Measurements from ENCODE around the gene CASS4.
"Not testable (repeated sequence)": the region's sequence is repeated elsewhere in the genome, so short reads cannot be mapped to it uniquely, and the experiment has no call there.

CASS4 gene

DNA sequence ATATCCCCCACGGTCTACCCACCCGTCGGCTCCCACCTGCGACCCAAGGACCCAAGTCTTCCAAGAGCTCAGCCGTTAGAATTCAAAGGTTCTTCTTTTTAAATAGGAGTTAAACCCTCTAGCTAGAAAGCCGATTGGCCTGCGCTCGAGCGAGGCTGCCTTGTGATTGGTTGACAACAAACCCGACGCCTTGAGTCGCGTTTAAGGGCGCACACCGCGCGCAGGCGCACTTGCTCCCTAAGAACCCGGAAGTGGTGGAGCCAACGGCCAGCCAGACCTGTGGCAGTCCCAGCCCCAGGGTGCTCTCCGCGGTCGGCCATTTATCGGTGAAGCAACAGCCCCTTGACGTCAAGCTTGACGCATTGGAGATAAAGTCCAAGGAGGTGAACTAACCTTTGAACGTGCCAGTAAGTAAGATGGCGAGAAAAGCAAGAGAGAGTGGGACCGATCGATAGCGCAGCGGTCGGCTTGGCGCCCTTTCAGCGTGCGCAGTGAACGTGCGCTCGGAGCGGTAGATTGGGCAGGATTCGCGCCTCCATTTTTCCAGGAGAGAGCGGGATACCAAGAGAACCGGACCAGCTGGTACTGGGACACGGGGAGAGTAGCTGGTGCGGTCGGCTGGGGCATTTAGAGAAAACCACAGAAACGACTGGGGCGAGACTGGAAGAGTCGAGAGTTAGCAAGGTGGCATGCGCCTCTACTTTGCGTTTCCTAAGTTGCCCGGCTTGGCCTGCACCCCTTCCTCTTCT is 19.8 kb upstream of the CASS4 start, which contains the start of the genes AURKA and CSTF1:
TSS of gene AURKA (minus strand) at position 84 of the 749 bp plus-strand sequence. CDS start 4,018 bp downstream, outside the sequence.
TSS of gene CSTF1 (plus strand) at position 514 of the 749 bp plus-strand sequence. CDS start 2,908 bp downstream, outside the sequence.
- 0% methylated on average over 48 to 49 of the region's 53 CpGs for WGBS, 2 experiments (ENCODE audit: insufficient coverage in 2 of 2)

GRCh38 chr20:56392881-56393482 is 19.1 kb upstream of the CASS4 start:
- H3K4me1 ChIP-seq (ENCODE audit: control insufficient read depth, insufficient read depth, low read length, poor library complexity, severe bottlenecking) = peaks cover 13% of the 10 kb centered on the region
- H3K27ac ChIP-seq (ENCODE audit: low read depth, low read length, severe bottlenecking) = peak overlapping the region; percentile 90
- peaks cover 62% of the 10 kb centered on the region for H3K36me3 ChIP-seq (ENCODE audit: control insufficient read depth, insufficient read depth, low read length)
- WGBS, 2 experiments (ENCODE audit: insufficient coverage in 2 of 2) = 0 to 11% methylated on average over 8 of the region's 18 CpGs
- H3K9me3 ChIP-seq (ENCODE audit: control insufficient read depth, low read length) = no peaks in the 10 kb centered on the region
- H3K4me3 ChIP-seq (ENCODE audit: extremely low read depth, insufficient read depth, low read length, poor library complexity, severe bottlenecking) = peak overlapping the region; percentile 90

More for the DNA sequence above, 19.8 kb upstream of the CASS4 start, which contains the start of the genes AURKA and CSTF1:
- Histone ChIP-seq H3K4me3 (ENCODE audit: extremely low read depth, insufficient read depth, low read length, poor library complexity, severe bottlenecking) (peak within 1 kb of the TSS; percentile 90), H3K27ac (ENCODE audit: low read depth, low read length, severe bottlenecking) (peak within 1 kb of the TSS; percentile 90), H3K4me1 (ENCODE audit: control insufficient read depth, insufficient read depth, low read length, poor library complexity, severe bottlenecking) (peaks cover 13% of the 10 kb centered on the region), H3K9me3 (ENCODE audit: control insufficient read depth, low read length) (no peaks in the 10 kb centered on the region), H3K36me3 (ENCODE audit: control insufficient read depth, insufficient read depth, low read length) (peaks cover 62% of the 10 kb centered on the region)

DNA sequence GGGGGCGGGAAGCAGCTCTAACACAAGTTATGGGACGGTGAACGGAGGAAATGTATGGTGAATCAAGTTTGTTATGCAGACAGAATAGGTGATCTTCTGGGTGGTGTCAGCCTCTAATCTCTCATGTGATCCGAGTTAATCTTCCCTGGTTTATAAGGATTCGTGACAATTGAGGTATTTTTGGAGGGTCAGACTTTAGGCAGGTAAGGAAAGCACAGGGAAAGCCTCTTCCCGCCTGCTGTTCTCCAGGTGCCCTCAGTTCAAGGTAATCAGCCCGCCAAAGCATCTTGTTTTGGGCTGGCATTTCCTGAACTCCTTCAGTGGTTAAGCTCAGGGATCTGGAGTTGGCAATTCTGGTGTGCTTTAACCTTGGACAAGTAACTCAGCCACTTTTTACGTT is 18.4 kb upstream of the CASS4 start:
- H3K27ac ChIP-seq (ENCODE audit: low read depth, low read length, severe bottlenecking) = no peak overlapping the region
- peaks cover 13% of the 10 kb centered on the region for H3K4me1 ChIP-seq (ENCODE audit: control insufficient read depth, insufficient read depth, low read length, poor library complexity, severe bottlenecking)
- no peaks in the 10 kb centered on the region for H3K9me3 ChIP-seq (ENCODE audit: control insufficient read depth, low read length)
- 66 to 72% methylated on average over 7 of the region's 8 CpGs for whole genome bisulfite sequencing, 2 experiments (ENCODE audit: insufficient coverage in 2 of 2)
- peaks cover 62% of the 10 kb centered on the region for H3K36me3 ChIP-seq (ENCODE audit: control insufficient read depth, insufficient read depth, low read length)
- peak overlapping the region; percentile 90 for H3K4me3 ChIP-seq (ENCODE audit: extremely low read depth, insufficient read depth, low read length, poor library complexity, severe bottlenecking)

DNA sequence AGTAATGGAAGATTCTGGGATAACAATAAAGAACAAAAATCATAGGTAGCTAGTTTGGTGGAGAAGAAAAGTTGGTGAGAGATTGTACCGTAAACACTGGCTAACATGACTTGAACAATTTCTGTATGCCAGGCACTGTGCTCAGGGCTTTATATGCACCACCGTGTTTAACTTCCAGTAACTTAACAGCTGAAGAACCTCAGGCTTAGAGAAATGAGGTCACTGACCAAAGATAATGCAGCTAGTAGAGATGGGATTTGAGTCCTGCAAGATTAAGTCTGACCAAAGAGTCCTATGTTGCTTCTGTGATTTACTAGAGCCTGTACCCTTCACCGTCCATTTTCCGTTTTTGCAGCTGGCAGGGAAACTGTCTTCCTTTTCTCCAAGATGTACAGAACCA is 16.9 kb upstream of the CASS4 start:
- 94 to 95% methylated on average over 3 to 4 of the region's 4 CpGs for WGBS, 2 experiments (ENCODE audit: insufficient coverage in 2 of 2)
- Histone ChIP-seq H3K9me3 (ENCODE audit: control insufficient read depth, low read length) (no peaks in the 10 kb centered on the region), H3K4me1 (ENCODE audit: control insufficient read depth, insufficient read depth, low read length, poor library complexity, severe bottlenecking) (peaks cover 11% of the 10 kb centered on the region), H3K36me3 (ENCODE audit: control insufficient read depth, insufficient read depth, low read length) (peaks cover 59% of the 10 kb centered on the region), H3K27ac (ENCODE audit: low read depth, low read length, severe bottlenecking) (no peak overlapping the region), H3K4me3 (ENCODE audit: extremely low read depth, insufficient read depth, low read length, poor library complexity, severe bottlenecking) (no peak overlapping the region)

DNA sequence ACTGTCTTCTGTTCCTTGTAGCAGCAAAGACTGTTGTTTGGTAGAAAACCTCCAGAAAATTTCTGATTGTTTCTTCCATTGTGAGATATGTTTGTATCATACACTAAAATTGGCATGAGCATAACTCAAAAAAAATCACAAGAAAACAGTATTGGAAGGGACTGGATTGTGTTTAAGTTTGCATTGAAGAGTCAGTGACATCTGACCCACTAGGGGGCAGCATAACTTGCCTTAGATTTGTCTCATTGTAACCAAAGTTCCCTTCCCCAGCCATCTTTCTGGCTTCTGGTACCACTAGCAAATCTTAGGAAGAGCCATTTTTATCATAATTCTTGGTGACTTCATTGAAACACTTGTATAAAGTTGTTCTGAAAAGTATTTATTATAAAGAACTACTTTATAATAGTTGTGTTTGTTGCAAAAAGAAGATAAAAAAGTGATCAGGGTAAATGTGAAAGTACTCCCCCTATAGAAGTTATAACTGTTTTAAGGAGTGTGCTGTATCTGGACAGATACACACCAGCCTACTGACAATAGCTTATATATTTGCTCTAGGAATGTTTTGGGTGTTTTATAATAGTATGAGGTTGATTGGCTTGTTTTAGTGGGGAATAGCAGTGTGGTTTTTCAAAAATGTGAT is 11.9 kb upstream of the CASS4 start:
- H3K27ac ChIP-seq (ENCODE audit: low read depth, low read length, severe bottlenecking) = no peak overlapping the region
- no peaks in the 10 kb centered on the region for H3K9me3 ChIP-seq (ENCODE audit: control insufficient read depth, low read length)
- H3K4me1 ChIP-seq (ENCODE audit: control insufficient read depth, insufficient read depth, low read length, poor library complexity, severe bottlenecking) = no peaks in the 10 kb centered on the region
- no peak overlapping the region for H3K4me3 ChIP-seq (ENCODE audit: extremely low read depth, insufficient read depth, low read length, poor library complexity, severe bottlenecking)
- H3K36me3 ChIP-seq (ENCODE audit: control insufficient read depth, insufficient read depth, low read length) = peaks cover 95% of the 10 kb centered on the region

GRCh38 chr20:56403465-56403864 is 8.6 kb upstream of the CASS4 start:
- no peaks in the 10 kb centered on the region for H3K9me3 ChIP-seq (ENCODE audit: control insufficient read depth, low read length)
- peaks cover 3% of the 10 kb centered on the region for H3K4me1 ChIP-seq (ENCODE audit: control insufficient read depth, insufficient read depth, low read length, poor library complexity, severe bottlenecking)
- WGBS, 2 experiments (ENCODE audit: insufficient coverage in 2 of 2) = 95 to 97% methylated on average over 23 to 24 of the region's 26 CpGs
- H3K4me3 ChIP-seq (ENCODE audit: extremely low read depth, insufficient read depth, low read length, poor library complexity, severe bottlenecking) = no peak overlapping the region
- no peak overlapping the region for H3K27ac ChIP-seq (ENCODE audit: low read depth, low read length, severe bottlenecking)
- H3K36me3 ChIP-seq (ENCODE audit: control insufficient read depth, insufficient read depth, low read length) = peaks cover 92% of the 10 kb centered on the region

GRCh38 chr20:56405356-56405755 is 6.7 kb upstream of the CASS4 start:
- H3K4me1 ChIP-seq (ENCODE audit: control insufficient read depth, insufficient read depth, low read length, poor library complexity, severe bottlenecking); H3K27ac ChIP-seq (ENCODE audit: low read depth, low read length, severe bottlenecking); H3K9me3 ChIP-seq (ENCODE audit: control insufficient read depth, low read length); H3K4me3 ChIP-seq (ENCODE audit: extremely low read depth, insufficient read depth, low read length, poor library complexity, severe bottlenecking): not testable (repeated sequence)
- peaks cover 92% of the 10 kb centered on the region for H3K36me3 ChIP-seq (ENCODE audit: control insufficient read depth, insufficient read depth, low read length)
- WGBS, 2 experiments (ENCODE audit: insufficient coverage in 2 of 2) = 97 to 99% methylated on average over 9 to 11 of the region's 12 CpGs

DNA sequence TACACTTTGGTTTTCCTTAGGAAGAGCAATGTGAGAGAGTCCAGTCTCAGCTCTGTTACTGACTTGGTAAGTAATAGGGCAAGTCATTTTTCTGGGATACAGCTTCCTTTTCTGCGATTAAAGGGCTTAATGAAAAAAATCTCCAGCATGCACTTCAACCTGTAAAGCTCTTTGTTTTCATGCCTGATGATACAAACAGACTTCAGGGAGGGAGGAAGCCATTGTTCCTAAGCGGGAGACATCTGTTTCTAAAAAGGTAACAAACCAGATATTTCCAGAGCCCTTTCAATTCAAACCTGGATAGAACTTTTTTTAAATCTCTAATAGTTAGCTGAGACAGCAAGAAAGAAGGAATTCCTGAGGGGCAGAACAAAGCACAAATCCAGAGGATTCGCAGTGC is 5.2 kb upstream of the CASS4 start:
- peaks cover 10% of the 10 kb centered on the region for H3K4me1 ChIP-seq (ENCODE audit: control insufficient read depth, insufficient read depth, low read length, poor library complexity, severe bottlenecking)
- 100% methylated on average over 1 of the region's 3 CpGs; no CpG with 5 or more reads in 1 of the 2 experiments for WGBS, 2 experiments (ENCODE audit: insufficient coverage in 2 of 2)
- H3K27ac ChIP-seq (ENCODE audit: low read depth, low read length, severe bottlenecking) = no peak overlapping the region
- no peaks in the 10 kb centered on the region for H3K9me3 ChIP-seq (ENCODE audit: control insufficient read depth, low read length)
- H3K4me3 ChIP-seq (ENCODE audit: extremely low read depth, insufficient read depth, low read length, poor library complexity, severe bottlenecking) = no peak overlapping the region
- peaks cover 77% of the 10 kb centered on the region for H3K36me3 ChIP-seq (ENCODE audit: control insufficient read depth, insufficient read depth, low read length)

- no peak overlapping the region for H3K27ac ChIP-seq (ENCODE audit: low read depth, low read length, severe bottlenecking)
- H3K4me1 ChIP-seq (ENCODE audit: control insufficient read depth, insufficient read depth, low read length, poor library complexity, severe bottlenecking) = peaks cover 12% of the 10 kb centered on the region
- H3K9me3 ChIP-seq (ENCODE audit: control insufficient read depth, low read length) = no peaks in the 10 kb centered on the region
- no peak overlapping the region for H3K4me3 ChIP-seq (ENCODE audit: extremely low read depth, insufficient read depth, low read length, poor library complexity, severe bottlenecking)
- WGBS, 2 experiments (ENCODE audit: insufficient coverage in 2 of 2) = 89 to 93% methylated on average over 2 to 3 of the region's 5 CpGs
- peaks cover 51% of the 10 kb centered on the region for H3K36me3 ChIP-seq (ENCODE audit: control insufficient read depth, insufficient read depth, low read length)
Measured at GRCh38 chr20:56409521-56409920, 2.5 kb upstream of the CASS4 start.

DNA sequence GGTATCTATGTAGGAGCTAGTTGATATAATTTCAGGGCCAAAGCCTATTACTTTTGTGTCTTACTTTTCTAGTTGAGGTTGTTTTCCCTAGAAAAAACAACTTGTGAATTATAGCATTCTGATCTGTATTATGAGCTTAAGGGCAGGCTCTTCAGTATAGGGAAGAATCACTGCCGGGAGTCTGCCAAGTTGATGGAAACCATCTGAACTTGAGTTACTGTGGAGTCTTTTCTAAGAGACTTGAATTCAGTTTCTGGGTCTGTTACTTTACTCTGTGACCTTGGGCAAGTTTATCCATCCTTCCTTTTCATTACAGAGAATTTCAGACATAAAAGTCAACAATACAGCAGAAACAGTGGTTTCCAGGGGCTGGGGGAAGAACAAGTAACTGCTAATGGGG is 2.1 kb upstream of the CASS4 start:
- H3K4me1 ChIP-seq (ENCODE audit: control insufficient read depth, insufficient read depth, low read length, poor library complexity, severe bottlenecking) = peaks cover 17% of the 10 kb centered on the region
- no peaks in the 10 kb centered on the region for H3K9me3 ChIP-seq (ENCODE audit: control insufficient read depth, low read length)
- no CpG with 5 or more reads among the region's 1 CpG for WGBS, 2 experiments (ENCODE audit: insufficient coverage in 2 of 2)
- no peak overlapping the region for H3K4me3 ChIP-seq (ENCODE audit: extremely low read depth, insufficient read depth, low read length, poor library complexity, severe bottlenecking)
- H3K27ac ChIP-seq (ENCODE audit: low read depth, low read length, severe bottlenecking) = no peak overlapping the region
- peaks cover 47% of the 10 kb centered on the region for H3K36me3 ChIP-seq (ENCODE audit: control insufficient read depth, insufficient read depth, low read length)

All from mesodermal cell (in vitro differentiated cells).